H1 (cell line): ENCODE results near the gene NRK. TPM values are rescaled to one million over a fixed set of nuclear protein-coding genes. Genes with fewer than 3 reads are reported as not detected.

Experiments
- CTCF ChIA-PET: fragments of 300-600 bp; sonication (Branson Sonifier 250); formaldehyde crosslinking; loops from one replicate; lab custom pipeline; 2021; ENCODE audit not compliant: partially characterized antibody; lab: Charles Lee
- POLR2A ChIA-PET: fragments of 300-600 bp; sonication (Branson Sonifier 250); formaldehyde crosslinking; loops from one replicate; lab custom pipeline; 2021; ENCODE audit warnings: inconsistent platforms; ENCODE audit not compliant: partially characterized antibody; lab: Charles Lee
- DNase-seq, 2 experiments: peaks; one replicate each; pipeline versions ENCODE4 v3.0.0 to v3.0.0-alpha.2; 2010 to 2022; ENCODE audit warnings: low spot score in 2 of 2, low read depth in 1 of 2, mixed read lengths in 1 of 2
- FAIRE-seq: peaks from 2 replicates; lab custom pipeline; 2011; peaks lifted over from hg19 to GRCh38; lab: Jason Lieb, UNC
- H2AFZ ChIP-seq: 2 replicates; pipeline ENCODE4 v1.8.1; 2012; ENCODE audit warnings: low read length, inconsistent platforms
- H2AK5ac ChIP-seq: 2 replicates; pipeline ENCODE4 v1.6.1; 2013; ENCODE audit warnings: low read depth, low read length
- H2BK120ac ChIP-seq: replicated peaks from 2 replicates; pipeline ENCODE3; 2013; ENCODE audit warnings: low read depth, low read length, inconsistent platforms
- H2BK12ac ChIP-seq: 2 replicates; pipeline ENCODE4 v1.6.1; 2013; ENCODE audit warnings: low read depth, low read length
- H2BK15ac ChIP-seq: 2 replicates; pipeline ENCODE4 v1.6.1; 2013; ENCODE audit warnings: low read length
- H2BK20ac ChIP-seq: 2 replicates; pipeline ENCODE4 v1.6.1; 2013; ENCODE audit warnings: low read length
- H2BK5ac ChIP-seq: 2 replicates; pipeline ENCODE4 v1.6.1; 2013; ENCODE audit warnings: low read depth, low read length
- H3K14ac ChIP-seq: 2 replicates; pipeline ENCODE4 v1.6.1; 2013; ENCODE audit warnings: inconsistent platforms; ENCODE audit not compliant: insufficient read length
- H3K18ac ChIP-seq: 2 replicates; pipeline ENCODE4 v1.6.1; 2013; ENCODE audit warnings: low read length; ENCODE audit errors: extremely low read depth
- H3K23ac ChIP-seq: 2 replicates; pipeline ENCODE4 v1.6.1; 2013; ENCODE audit warnings: inconsistent platforms; ENCODE audit not compliant: insufficient read length
- H3K23me2 ChIP-seq: 2 replicates; pipeline ENCODE4 v1.6.1; 2013; ENCODE audit warnings: low read depth, low read length
- H3K27ac ChIP-seq: 2 replicates; pipeline ENCODE4 v1.6.1; 2011; ENCODE audit warnings: low read depth, low read length, inconsistent platforms
- H3K27me3 ChIP-seq, 4 experiments: replicated peaks in 1 of 4; 1 replicate in 1 of 4; 2 replicates in 3 of 4; pipeline versions ENCODE4 v1.6.1 to v1.8.1; 2011 to 2013; ENCODE audit warnings: low read length in 3 of 4, mild to moderate bottlenecking in 3 of 4, inconsistent platforms in 2 of 4, mixed read lengths in 2 of 4, moderate library complexity in 1 of 4; ENCODE audit not compliant: control insufficient read depth in 3 of 4, insufficient read depth in 3 of 4; ENCODE audit errors: extremely low read depth in 1 of 4
- H3K36me3 ChIP-seq, 4 experiments: 2 replicates each; pipeline versions ENCODE4 v1.6.1 to v1.8.1; 2011 to 2013; ENCODE audit warnings: mild to moderate bottlenecking in 4 of 4, low read length in 3 of 4, moderate library complexity in 2 of 4, control low read depth in 1 of 4, inconsistent platforms in 1 of 4; ENCODE audit not compliant: insufficient read depth in 4 of 4, control insufficient read depth in 2 of 4
- H3K4ac ChIP-seq: replicated peaks from 2 replicates; pipeline ENCODE3; 2013; ENCODE audit warnings: low read length, low read depth, mixed read lengths, inconsistent platforms; ENCODE audit not compliant: insufficient read length
- H3K4me1 ChIP-seq, 4 experiments: replicated peaks in 1 of 4; 1 replicate in 1 of 4; 2 replicates in 3 of 4; pipeline versions ENCODE4 v1.6.1 to v1.8.1; 2011 to 2013; ENCODE audit warnings: low read length in 3 of 4, inconsistent platforms in 2 of 4, mixed read lengths in 1 of 4; ENCODE audit not compliant: insufficient read depth in 4 of 4, control insufficient read depth in 3 of 4
- H3K4me2 ChIP-seq, 2 experiments: 2 replicates each; pipeline versions ENCODE4 v1.6.1 to v1.8.1; 2011 to 2013; ENCODE audit warnings: low read depth in 2 of 2, low read length in 2 of 2, control low read depth in 1 of 2, inconsistent platforms in 1 of 2, mild to moderate bottlenecking in 1 of 2; ENCODE audit not compliant: insufficient read depth in 1 of 2
- H3K4me3 ChIP-seq, 4 experiments: fragments of 200-600, 300-600 bp in 1 of 4; sonication (generic), shearing (Covaris generic), sonication (Bioruptor Twin) in 1 of 4; 2 replicates each; pipeline versions ENCODE4 v1.5.1 to v1.8.1; 2011 to 2016; ENCODE audit warnings: low read length in 4 of 4, low read depth in 3 of 4, control low read depth in 2 of 4, inconsistent platforms in 2 of 4, mild to moderate bottlenecking in 2 of 4, mixed read lengths in 1 of 4, moderate library complexity in 1 of 4; ENCODE audit not compliant: insufficient read depth in 2 of 4; ENCODE audit errors: extremely low read depth in 1 of 4
- H3K56ac ChIP-seq: replicated peaks from 2 replicates; pipeline ENCODE3; 2013; ENCODE audit warnings: low read depth, mild to moderate bottlenecking, mixed read lengths, low read length, inconsistent platforms; ENCODE audit not compliant: insufficient read length
- H3K79me1 ChIP-seq: 2 replicates; pipeline ENCODE4 v1.6.1; 2013; ENCODE audit warnings: low read depth, low read length, control low read depth
- H3K79me2 ChIP-seq, 2 experiments: 2 replicates each; pipeline versions ENCODE4 v1.6.1 to v1.8.1; 2012 to 2013; ENCODE audit warnings: low read length in 2 of 2, mild to moderate bottlenecking in 2 of 2, inconsistent platforms in 1 of 2; ENCODE audit not compliant: insufficient read depth in 2 of 2, control insufficient read depth in 1 of 2
- H3K9ac ChIP-seq, 4 experiments: replicated peaks in 1 of 4; 1 replicate in 1 of 4; 2 replicates in 3 of 4; pipeline versions ENCODE4 v1.6.1 to v1.8.1; 2011 to 2013; ENCODE audit warnings: low read depth in 3 of 4, low read length in 3 of 4, control low read depth in 2 of 4, mild to moderate bottlenecking in 2 of 4, moderate library complexity in 2 of 4, inconsistent platforms in 1 of 4; ENCODE audit errors: extremely low read depth in 1 of 4
- H3K9me3 ChIP-seq, 2 experiments: 2 replicates each; pipeline versions ENCODE4 v1.6.1 to v1.8.1; 2012 to 2013; ENCODE audit warnings: mild to moderate bottlenecking in 2 of 2, moderate library complexity in 2 of 2, control low read depth in 1 of 2, inconsistent platforms in 1 of 2, low read depth in 1 of 2, low read length in 1 of 2, mixed read lengths in 1 of 2; ENCODE audit not compliant: insufficient read depth in 2 of 2
- H4K20me1 ChIP-seq, 2 experiments: replicated peaks in 1 of 2; 2 replicates each; pipeline versions ENCODE3 to v1.8.1; 2011 to 2013; ENCODE audit warnings: inconsistent platforms in 2 of 2, low read length in 2 of 2, mild to moderate bottlenecking in 1 of 2; ENCODE audit not compliant: insufficient read depth in 2 of 2, control insufficient read depth in 1 of 2
- H4K5ac ChIP-seq: 2 replicates; pipeline ENCODE4 v1.6.1; 2013; ENCODE audit warnings: low read length, low read depth, mixed read lengths, inconsistent platforms; ENCODE audit not compliant: insufficient read length
- H4K8ac ChIP-seq: 2 replicates; pipeline ENCODE4 v1.8.0; 2013; ENCODE audit warnings: mild to moderate bottlenecking, moderate library complexity, low read length, inconsistent platforms; ENCODE audit not compliant: insufficient read depth; ENCODE audit errors: extremely low read depth
- H4K91ac ChIP-seq: replicated peaks from 2 replicates; pipeline ENCODE3; 2013; ENCODE audit warnings: low read length, mixed read lengths, inconsistent platforms; ENCODE audit not compliant: insufficient read length
- BACH1 ChIP-seq: IDR thresholded peaks from 2 replicates; pipeline ENCODE4 v1.6.1; 2012; ENCODE audit warnings: low read length, improper control_type of control experiment
- CBX8 ChIP-seq: fragments of 300-800, 300-1000 bp; sonication (generic); IDR thresholded peaks from 2 replicates; pipeline ENCODE4 v1.7.1; 2016; ENCODE audit warnings: low read depth, low read length, borderline replicate concordance
- CHD2 ChIP-seq: IDR thresholded peaks from 2 replicates; pipeline ENCODE4 v1.6.1; 2012; ENCODE audit warnings: low read length, improper control_type of control experiment
- KDM1A ChIP-seq: fragments of 200-600, 300-600 bp; sonication (generic); IDR thresholded peaks from 2 replicates; pipeline ENCODE4 v1.7.1; 2016; ENCODE audit warnings: mild to moderate bottlenecking, low read length, borderline replicate concordance
- NANOG ChIP-seq: IDR thresholded peaks from 2 replicates; pipeline ENCODE4 v1.6.1; 2011; ENCODE audit warnings: low read length, low read depth, mild to moderate bottlenecking, inconsistent platforms; ENCODE audit not compliant: insufficient read depth, poor library complexity, severe bottlenecking
- NRF1 ChIP-seq: IDR thresholded peaks from 2 replicates; pipeline ENCODE4 v1.6.1; 2011; ENCODE audit warnings: mild to moderate bottlenecking, low read depth, low read length, improper control_type of control experiment
- RAD21 ChIP-seq, 2 experiments: IDR thresholded peaks in 1 of 2; conservative IDR thresholded peaks in 1 of 2; 2 replicates each; pipeline ENCODE4 v1.6.1; 2011; ENCODE audit warnings: low read depth in 2 of 2, low read length in 2 of 2, improper control_type of control experiment in 1 of 2, inconsistent platforms in 1 of 2, mild to moderate bottlenecking in 1 of 2, moderate library complexity in 1 of 2
- RBBP5 ChIP-seq: IDR thresholded peaks from 2 replicates; pipeline ENCODE4 v1.7.1; 2012; ENCODE audit warnings: low read depth, mild to moderate bottlenecking, inconsistent platforms, low read length, moderate library complexity, borderline replicate concordance
- SAP30 ChIP-seq: fragments of 300-600 bp; sonication (generic); IDR thresholded peaks from 2 replicates; pipeline ENCODE4 v1.7.1; 2012; ENCODE audit warnings: low read length, moderate library complexity, mild to moderate bottlenecking, inconsistent platforms; ENCODE audit not compliant: insufficient read depth, insufficient replicate concordance
- SIN3A ChIP-seq, 2 experiments: IDR thresholded peaks in 1 of 2; conservative IDR thresholded peaks in 1 of 2; 2 replicates each; pipeline ENCODE4 v1.6.1; 2011 to 2012; ENCODE audit warnings: low read length in 2 of 2, improper control_type of control experiment in 1 of 2, low read depth in 1 of 2, mild to moderate bottlenecking in 1 of 2
- YY1 ChIP-seq: IDR thresholded peaks from 2 replicates; pipeline ENCODE4 v1.6.1; 2011; ENCODE audit warnings: low read depth, mild to moderate bottlenecking, low read length
- ZNF274 ChIP-seq: IDR thresholded peaks from 2 replicates; pipeline ENCODE4 v1.7.0; 2012; ENCODE audit warnings: low read length, borderline replicate concordance; ENCODE audit errors: extremely low read depth
- WGBS, 2 experiments: shearing (Covaris generic) in 1 of 2; methylation state at CpG; one replicate each; pipeline versions ENCODE4 v1.1.6 to v1.1.7; 2013 to 2015; ENCODE audit warnings: low lambda C conversion rate in 2 of 2, mixed read lengths in 2 of 2, inconsistent platforms in 1 of 2, low coverage in 1 of 2, missing lambda C conversion rate in 1 of 2; ENCODE audit not compliant: insufficient replicate concordance in 2 of 2, insufficient coverage in 1 of 2, insufficient read length in 1 of 2; ENCODE audit errors: extremely low coverage in 1 of 2, missing lambda C conversion rate in 1 of 2; 5-methylcytosine and 5-hydroxymethylcytosine counted together
- polyA plus RNA-seq, 7 experiments: library from polyadenylated mRNA; depleted of rRNA in 3 of 7; stranded (reverse) in 5 of 7; unstranded in 2 of 7; fragments of >200 nt in 5 of 7; fragments of 200-250 nt in 2 of 7; gene quantifications; 1 replicate in 5 of 7; 2 replicates in 1 of 7; 4 replicates in 1 of 7; pipeline versions ENCODE4 v1.2.1 to v1.2.3, GENCODE V29; 2011 to 2013; ENCODE audit warnings: missing spikeins in 2 of 7, mixed read lengths in 2 of 7
- total RNA-seq: library from RNA; stranded (reverse); fragmentation: NEBNext Ultra II Directional; extraction: Animal tissue kit (Norgen Biotek cat#: 25700); gene quantifications from 2 replicates; pipeline ENCODE4 v1.2.1, GENCODE V29; 2021
- TF ChIP-seq, protein P1 (sequence below): IDR thresholded peaks from 2 replicates; pipeline ENCODE4 v1.6.1; 2012; ENCODE audit warnings: inconsistent platforms

NRK gene
- total and polyA plus RNA-seq, 2 of the 8 experiments (the other 6 are each of a cell fraction or from before 2014, with no cell fraction given): 0.86 to 8.3 TPM

DNA sequence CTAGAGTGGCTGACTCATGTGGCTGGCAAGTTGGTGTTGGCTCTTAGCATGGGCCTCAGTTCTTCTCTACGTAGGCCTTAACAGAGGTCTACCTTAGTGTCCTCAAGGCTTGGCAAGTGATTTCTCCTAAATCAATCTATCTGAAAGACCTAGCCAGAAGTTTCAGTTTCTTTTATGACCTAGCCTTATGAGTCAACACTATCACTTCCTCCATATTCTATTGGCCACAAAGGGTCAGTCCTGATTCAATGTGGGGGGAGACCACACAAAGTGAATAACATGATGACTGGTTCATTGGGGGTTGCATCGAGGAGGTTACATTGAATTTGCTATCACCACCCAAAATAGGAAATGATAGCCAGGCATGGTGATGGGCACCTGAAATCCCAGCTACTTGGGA is 5.8 kb upstream of the NRK start:
- no peaks in the 10 kb centered on the region for H3K36me3 ChIP-seq
- H2BK20ac ChIP-seq: no peak overlapping the region
- CTCF ChIA-PET: no interaction called here
- TF ChIP-seq SIN3A (conservative IDR thresholded peaks at IDR 0.05 in 1 of 2, IDR thresholded peaks at IDR 0.05 in 1 of 2; ENCODE audit: low read depth in 1 of 2, low read length in 2 of 2): no peak
- TF ChIP-seq SAP30: no peak
- no peak for TF ChIP-seq YY1
- TF ChIP-seq KDM1A: no peak
- TF ChIP-seq BACH1: no peak
- no peak for TF ChIP-seq NRF1
- TF ChIP-seq NANOG: no peak
- TF ChIP-seq CBX8: no peak
- TF ChIP-seq, protein P1, sequence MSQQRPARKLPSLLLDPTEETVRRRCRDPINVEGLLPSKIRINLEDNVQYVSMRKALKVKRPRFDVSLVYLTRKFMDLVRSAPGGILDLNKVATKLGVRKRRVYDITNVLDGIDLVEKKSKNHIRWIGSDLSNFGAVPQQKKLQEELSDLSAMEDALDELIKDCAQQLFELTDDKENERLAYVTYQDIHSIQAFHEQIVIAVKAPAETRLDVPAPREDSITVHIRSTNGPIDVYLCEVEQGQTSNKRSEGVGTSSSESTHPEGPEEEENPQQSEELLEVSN: no peak
- TF ChIP-seq CHD2: no peak
- no peak for TF ChIP-seq ZNF274
- no peak for TF ChIP-seq RBBP5
- TF ChIP-seq RAD21 (IDR thresholded peaks at IDR 0.05 in 1 of 2, conservative IDR thresholded peaks at IDR 0.05 in 1 of 2; ENCODE audit: low read depth in 2 of 2, low read length in 2 of 2): no peak

More for the DNA sequence above, 5.8 kb upstream of the NRK start:
- H3K9ac ChIP-seq: no peak overlapping the region
- no peak overlapping the region for H3K4me2 ChIP-seq
- DNase-seq (no peak), FAIRE-seq (no peak)
- no peak overlapping the region for H2AFZ ChIP-seq
- no peaks in the 10 kb centered on the region for H3K79me2 ChIP-seq
- H3K23ac ChIP-seq: no peak overlapping the region
- 70% methylated on average over 2 of the region's 2 CpGs; no CpG with 5 or more reads in 1 of the 2 experiments for WGBS, 2 experiments
- H3K4ac ChIP-seq: no peak overlapping the region
- H3K9me3 ChIP-seq: no peaks in the 10 kb centered on the region
- H3K56ac ChIP-seq: no peak overlapping the region
- H3K79me1 ChIP-seq: no peaks in the 10 kb centered on the region
- H4K91ac ChIP-seq: no peak overlapping the region
- H3K4me1 ChIP-seq: no peaks in the 10 kb centered on the region
- H4K8ac ChIP-seq: no peak overlapping the region
- H4K5ac ChIP-seq: no peak overlapping the region
- no peaks in the 10 kb centered on the region for H4K20me1 ChIP-seq
- no peak overlapping the region for H2AK5ac ChIP-seq
- POLR2A ChIA-PET: no interaction called here
- H3K18ac ChIP-seq: no peak overlapping the region
- H3K14ac ChIP-seq: no peak overlapping the region
- H2BK120ac ChIP-seq: no peak overlapping the region
- H3K27ac ChIP-seq: no peak overlapping the region
- H2BK5ac ChIP-seq: no peak overlapping the region
- H3K4me3 ChIP-seq: no peak overlapping the region
- H2BK15ac ChIP-seq: no peak overlapping the region
- no peak overlapping the region for H2BK12ac ChIP-seq
- peaks cover 0 to 5% (median 0%) of the 10 kb centered on the region in 4 experiments; a peak in 3 of 7 replicates for H3K27me3 ChIP-seq
- H3K23me2 ChIP-seq: 0 out of 2 replicates have a peak, but pooled peaks cover 3% of the 10 kb centered on the region
